Thyroid gland (tissue), 4 donors: ENCODE data around the gene IFIT1.

Experiments
- CTCF ChIP-seq, 6 experiments: fragments of 200-600 bp in 3 of 6; fragments of 450-650 bp in 3 of 6; sonication (generic) in 3 of 6; IDR thresholded peaks; one replicate each; pipeline ENCODE4 v1.5.1; 2016 to 2019; ENCODE audit warnings: antibody characterized with exemption in 6 of 6, mild to moderate bottlenecking in 2 of 6, inconsistent platforms in 1 of 6, moderate library complexity in 1 of 6
- POLR2A ChIP-seq, 2 donors: fragments of 450-650 bp; IDR thresholded peaks; one replicate each; pipeline ENCODE4 v1.6.1; 2017; ENCODE audit warnings: antibody characterized with exemption in 2 of 2, mild to moderate bottlenecking in 2 of 2, moderate library complexity in 1 of 2

DNA sequence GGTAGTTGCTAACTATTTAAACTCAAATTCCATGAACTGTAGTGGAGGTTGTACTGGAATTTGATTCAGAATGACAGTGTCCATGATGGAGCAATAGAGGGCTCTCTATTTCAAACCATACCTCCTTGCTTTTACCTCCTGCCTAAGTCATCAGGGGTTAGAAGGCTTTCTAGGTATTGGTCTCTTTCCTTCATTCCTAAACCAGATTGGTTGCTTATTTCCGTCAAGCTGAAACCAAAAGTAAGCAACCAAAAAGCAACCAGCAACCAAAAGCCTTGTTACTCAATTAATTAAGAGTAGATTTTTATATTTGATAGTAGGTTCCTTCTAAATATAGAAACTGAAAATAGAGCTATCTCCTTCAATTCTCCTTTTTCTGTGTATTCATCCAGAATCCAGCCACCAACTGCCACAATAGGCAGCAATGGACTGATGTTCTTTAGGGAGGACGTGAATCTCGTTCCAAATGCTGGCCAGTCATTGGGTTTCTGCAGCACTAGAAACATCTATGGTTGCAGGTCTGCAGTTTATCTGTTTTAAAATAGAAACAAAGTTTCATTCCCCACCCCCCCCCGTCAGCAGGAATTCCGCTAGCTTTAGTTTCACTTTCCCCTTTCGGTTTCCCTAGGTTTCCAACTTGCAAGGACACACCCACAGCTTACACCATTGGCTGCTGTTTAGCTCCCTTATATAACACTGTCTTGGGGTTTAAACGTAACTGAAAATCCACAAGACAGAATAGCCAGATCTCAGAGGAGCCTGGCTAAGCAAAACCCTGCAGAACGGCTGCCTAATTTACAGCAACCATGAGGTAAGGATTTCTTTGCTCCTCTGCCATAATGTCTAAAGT, at the start of gene IFIT1:
- TF ChIP-seq CTCF (IDR thresholded peaks at IDR 0.05) (no peak), POLR2A (IDR thresholded peaks at IDR 0.05) (peak in 1 of 2 donors; percentile 53)
